T47D (cell line): ENCODE results near the gene CD74.

Experiments used
- DNase-seq, 2 experiments: peaks; one replicate each; pipeline versions ENCODE4 v3.0.0 to v3.0.0-alpha.2; 2011 to 2012; ENCODE audit warnings: low read depth in 1 of 2, low spot score in 1 of 2
- JUND ChIP-seq: IDR thresholded peaks from 2 replicates; pipeline ENCODE4 v1.6.1; 2012; ENCODE audit warnings: low read depth
- in situ Hi-C: cut with HindIII; loops from 2 replicates; pipeline ENCODE4 v1.10.0; 2016; ENCODE audit warnings: low sequenced_read_pairs, low pct_unique_long_range_greater_than_20kb

Gene CD74

DNA sequence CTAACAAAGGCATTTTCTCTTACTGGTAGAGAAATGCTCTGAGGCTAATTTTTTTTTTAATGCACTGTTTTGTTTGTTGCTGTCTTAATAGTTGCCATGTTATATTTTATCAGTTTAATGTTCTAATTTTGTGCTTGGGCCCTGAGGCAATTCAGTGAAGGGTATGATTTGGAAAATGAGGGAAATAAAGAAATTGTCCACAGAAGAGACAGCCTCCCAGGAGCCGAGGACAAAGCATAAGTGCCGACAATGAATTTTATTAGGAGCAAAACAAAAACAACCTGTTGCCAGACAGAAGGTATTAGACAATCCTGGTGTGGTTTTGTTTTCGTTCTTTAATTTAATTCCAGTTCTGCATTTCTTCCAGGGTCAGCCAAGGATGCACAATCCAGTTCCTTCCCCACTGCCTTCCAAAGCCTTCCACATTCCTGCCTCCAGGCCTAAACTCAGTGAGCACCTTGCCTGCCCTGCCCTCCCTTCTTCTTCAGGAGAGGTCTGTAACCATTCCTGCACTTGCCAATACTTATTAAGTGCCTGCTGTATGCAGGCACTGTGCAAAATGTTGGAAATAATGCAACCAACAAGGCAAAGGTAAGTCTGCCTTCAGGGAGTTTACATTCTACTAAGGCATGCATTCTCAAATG, 59.6 kb downstream of the CD74 start:
- no peak for TF ChIP-seq JUND
- in situ Hi-C loops: no loop called here

DNA sequence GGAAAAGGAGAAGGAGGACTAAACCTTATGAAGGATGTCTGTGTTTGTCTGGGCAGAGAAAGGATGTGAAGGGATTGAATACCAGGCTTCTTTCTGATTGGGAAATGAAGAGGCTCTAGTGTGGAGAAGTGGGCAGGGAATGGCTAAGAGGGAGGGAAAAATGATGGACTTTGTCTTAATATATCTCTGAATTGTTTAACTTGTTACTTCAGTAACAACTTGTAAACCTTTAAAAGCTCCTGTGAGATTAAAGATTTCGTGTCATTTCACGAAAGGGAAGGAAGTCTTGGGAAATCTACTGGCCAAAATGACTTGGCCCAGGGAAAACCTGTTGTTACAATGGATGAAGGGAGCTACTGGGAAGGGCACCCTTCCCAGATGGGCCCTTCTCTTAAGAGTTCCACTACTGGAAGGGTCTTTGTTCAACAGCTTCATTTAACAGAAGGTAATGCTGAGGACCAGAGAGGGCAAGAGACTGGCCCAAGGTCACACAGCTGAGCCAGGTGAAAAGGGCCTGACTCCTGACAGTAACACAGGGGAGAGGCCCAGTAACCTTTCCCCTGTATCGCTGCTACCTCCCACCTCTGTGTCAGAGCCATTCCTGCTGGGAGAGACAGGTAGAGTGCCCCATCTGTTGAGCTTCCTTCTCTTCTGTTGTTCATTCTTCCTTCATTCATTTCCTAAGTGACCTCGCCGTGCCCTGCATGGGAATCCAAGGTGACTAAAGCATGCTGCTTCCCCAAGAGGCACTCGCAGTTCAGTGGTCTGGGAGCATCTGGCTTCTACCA, 60.3 kb downstream of the CD74 start:
- in situ Hi-C loops: no loop called here
- no peak for TF ChIP-seq JUND
- no peak for DNase-seq

More for the DNA sequence above, 59.6 kb downstream of the CD74 start:
- peak in 1 of 2 experiments; percentile 26 for DNase-seq
